GM12874 (cell line): ENCODE results near the gene LIPM.

Experiments
- CTCF ChIP-seq: IDR thresholded peaks from 2 replicates; pipeline ENCODE4 v1.5.1; 2011; ENCODE audit warnings: low read depth, mild to moderate bottlenecking, control low read depth, low read length, moderate library complexity; ENCODE audit not compliant: insufficient read depth

The LIPM gene

GRCh38 chr10:88853155-88853881, 50.8 kb downstream of the LIPM start:
- TF ChIP-seq CTCF = no peak

GRCh38 chr10:88854684-88855083, 52.2 kb downstream of the LIPM start:
- TF ChIP-seq CTCF = no peak

DNA sequence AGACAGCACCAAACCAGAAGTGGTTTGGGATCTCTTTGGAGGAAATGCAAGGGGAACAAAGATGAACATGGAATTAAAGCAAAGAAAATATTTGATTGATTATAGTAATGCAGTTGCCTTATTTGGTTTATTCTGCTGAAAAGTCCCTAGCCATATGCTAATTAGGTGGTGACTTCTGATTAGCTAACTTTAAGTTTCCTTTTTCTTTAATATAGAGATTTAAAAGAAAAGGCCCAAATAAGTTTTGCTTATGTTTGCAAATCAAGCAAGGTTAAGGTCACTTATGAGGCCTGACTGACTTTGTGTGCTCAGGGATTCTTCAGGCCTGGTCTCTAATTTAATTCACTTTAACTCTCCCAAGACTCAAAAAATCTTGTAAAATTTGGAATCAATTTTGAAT, 55.3 kb downstream of the LIPM start:
- no peak for TF ChIP-seq CTCF

DNA sequence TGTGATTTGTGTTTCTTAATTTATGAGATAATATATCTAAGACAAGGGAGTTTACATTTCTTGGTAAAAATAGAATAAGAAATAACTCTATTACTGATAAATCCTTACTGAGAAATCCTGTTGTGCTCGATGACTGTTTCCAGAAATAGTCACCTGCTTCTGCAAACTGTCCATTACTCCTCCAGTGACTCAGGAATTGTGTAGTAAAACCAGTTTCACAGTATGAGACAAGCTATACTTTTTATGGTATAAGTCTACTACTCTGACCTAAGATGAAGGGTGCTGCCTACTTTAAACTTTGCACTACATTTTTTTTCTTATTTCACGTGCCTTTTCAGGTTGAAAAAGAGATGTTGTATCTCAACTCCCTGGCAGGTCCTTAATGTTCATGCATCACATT, 56.0 kb downstream of the LIPM start:
- TF ChIP-seq CTCF = no peak

DNA sequence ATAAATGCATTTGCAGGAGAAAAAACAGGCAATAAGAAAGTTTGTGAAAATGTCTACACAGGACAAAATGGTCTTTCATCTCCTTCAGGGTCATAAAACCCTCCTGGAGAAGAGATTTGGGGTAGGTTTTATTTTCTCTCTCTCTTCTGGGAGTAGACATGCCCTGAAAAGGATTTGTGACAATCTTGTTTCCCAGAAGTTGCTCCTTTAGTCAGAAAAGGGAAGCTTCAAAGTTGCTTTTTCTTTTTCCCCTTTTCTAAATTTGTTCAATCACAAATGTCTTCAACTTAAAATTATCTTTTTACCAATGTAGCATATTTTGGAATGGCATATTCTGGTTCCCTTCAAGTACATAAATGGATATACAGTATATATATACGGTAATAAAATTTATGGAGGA, 58.5 kb downstream of the LIPM start:
- TF ChIP-seq CTCF = no peak

DNA sequence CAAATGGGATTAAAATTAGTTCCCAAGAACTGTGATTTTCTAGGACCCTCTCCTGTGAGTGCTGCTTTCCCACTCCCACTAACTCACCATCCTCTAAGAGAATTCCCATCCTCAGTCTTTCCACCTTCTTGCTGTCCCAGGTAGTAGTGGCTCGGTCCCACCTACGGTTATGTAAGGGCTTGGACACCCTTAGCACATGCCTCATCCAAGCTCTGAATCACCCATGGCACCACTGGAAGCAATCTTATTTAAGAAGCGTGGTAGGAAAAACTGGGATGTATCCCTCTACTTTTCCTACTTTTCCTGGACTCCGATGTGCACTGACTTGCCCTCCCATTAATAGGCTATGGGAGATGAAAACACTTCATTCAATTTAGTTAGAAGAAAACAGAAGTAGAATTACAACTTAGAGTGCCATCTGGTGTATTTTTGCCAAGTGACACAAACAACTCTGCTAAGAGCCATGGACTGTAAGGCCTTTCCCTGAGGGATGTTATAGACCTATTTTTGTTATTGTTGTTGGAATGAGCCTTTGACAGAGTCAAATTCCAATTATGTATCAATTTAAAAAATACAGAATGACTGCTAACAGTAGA, 62.8 kb downstream of the LIPM start:
- no peak for TF ChIP-seq CTCF

- TF ChIP-seq CTCF = no peak
Measured at GRCh38 chr10:88866454-88866853, 63.9 kb downstream of the LIPM start.
